H9 (cell line): ENCODE data around the gene BTN1A1. TPM values are rescaled to one million over a fixed set of nuclear protein-coding genes. Genes with fewer than 3 reads are reported as not detected.

ENCODE experiments used
- DNase-seq: peaks from one replicate; pipeline ENCODE4 v3.0.0-alpha.2; 2017
- H2AFZ ChIP-seq: one replicate; pipeline ENCODE4 v1.6.1; 2013; ENCODE audit warnings: mild to moderate bottlenecking, low read length, control low read depth, moderate library complexity
- H2AK5ac ChIP-seq: 2 replicates; pipeline ENCODE4 v1.6.1; 2013; ENCODE audit warnings: low read length, control low read depth, mixed read lengths; ENCODE audit not compliant: insufficient read length
- H2BK120ac ChIP-seq: one replicate; pipeline ENCODE4 v1.6.1; 2013; ENCODE audit warnings: low read depth, mild to moderate bottlenecking, low read length, control low read depth, inconsistent platforms; ENCODE audit not compliant: poor library complexity, severe bottlenecking
- H2BK12ac ChIP-seq: 2 replicates; pipeline ENCODE4 v1.6.1; 2013; ENCODE audit warnings: low read length, control low read depth, mixed read lengths, low read depth; ENCODE audit not compliant: insufficient read length
- H2BK15ac ChIP-seq: 2 replicates; pipeline ENCODE4 v1.6.1; 2013; ENCODE audit warnings: low read depth, low read length, control low read depth
- H2BK20ac ChIP-seq: one replicate; pipeline ENCODE4 v1.6.1; 2013; ENCODE audit warnings: low read depth, mild to moderate bottlenecking, low read length, control low read depth, inconsistent platforms; ENCODE audit not compliant: poor library complexity, severe bottlenecking
- H2BK5ac ChIP-seq: 2 replicates; pipeline ENCODE4 v1.6.1; 2013; ENCODE audit warnings: low read length, control low read depth, mixed read lengths; ENCODE audit not compliant: insufficient read length
- H3K14ac ChIP-seq: 2 replicates; pipeline ENCODE4 v1.6.1; 2013; ENCODE audit warnings: low read length, control low read depth; ENCODE audit not compliant: insufficient read depth
- H3K18ac ChIP-seq: 2 replicates; pipeline ENCODE4 v1.6.1; 2013; ENCODE audit warnings: low read depth, mild to moderate bottlenecking, mixed read lengths, low read length, control low read depth; ENCODE audit not compliant: insufficient read length
- H3K23ac ChIP-seq: 2 replicates; pipeline ENCODE4 v1.6.1; 2013; ENCODE audit warnings: low read length, control low read depth, mixed read lengths, low read depth; ENCODE audit not compliant: insufficient read length
- H3K23me2 ChIP-seq: 2 replicates; pipeline ENCODE4 v1.6.1; 2013; ENCODE audit warnings: low read depth, mild to moderate bottlenecking, mixed read lengths, low read length, control low read depth; ENCODE audit not compliant: insufficient read length, poor library complexity, severe bottlenecking
- H3K27ac ChIP-seq: 2 replicates; pipeline ENCODE4 v1.5.1; 2013; ENCODE audit warnings: low read length, control low read depth, mixed read lengths, low read depth; ENCODE audit not compliant: insufficient read length
- H3K27me3 ChIP-seq: 2 replicates; pipeline ENCODE4 v1.6.1; 2013; ENCODE audit warnings: low read length, control low read depth, inconsistent platforms; ENCODE audit not compliant: insufficient read depth
- H3K4ac ChIP-seq: 2 replicates; pipeline ENCODE4 v1.6.1; 2013; ENCODE audit warnings: low read depth, mild to moderate bottlenecking, control low read depth, inconsistent platforms, low read length, moderate library complexity
- H3K4me1 ChIP-seq: 2 replicates; pipeline ENCODE4 v1.6.1; 2013; ENCODE audit warnings: low read length, control low read depth, inconsistent platforms; ENCODE audit not compliant: insufficient read depth
- H3K4me2 ChIP-seq: 2 replicates; pipeline ENCODE4 v1.6.1; 2013; ENCODE audit warnings: low read length, control low read depth, mixed read lengths; ENCODE audit not compliant: insufficient read length, insufficient read depth
- H3K56ac ChIP-seq: 2 replicates; pipeline ENCODE4 v1.6.1; 2013; ENCODE audit warnings: low read depth, mild to moderate bottlenecking, mixed read lengths, low read length, control low read depth; ENCODE audit not compliant: insufficient read length
- H3K79me1 ChIP-seq: 2 replicates; pipeline ENCODE4 v1.6.1; 2013; ENCODE audit warnings: low read depth, mild to moderate bottlenecking, moderate library complexity, low read length, control low read depth, inconsistent platforms; ENCODE audit not compliant: insufficient read depth, poor library complexity, severe bottlenecking
- H3K79me2 ChIP-seq: 2 replicates; pipeline ENCODE4 v1.6.1; 2013; ENCODE audit warnings: low read length, control low read depth, inconsistent platforms; ENCODE audit not compliant: insufficient read depth
- H3K9ac ChIP-seq: 2 replicates; pipeline ENCODE4 v1.6.1; 2013; ENCODE audit warnings: low read length, control low read depth, mixed read lengths; ENCODE audit not compliant: insufficient read length; ENCODE audit errors: extremely low read depth
- H3K9me3 ChIP-seq: one replicate; pipeline ENCODE4 v1.6.1; 2013; ENCODE audit warnings: low read depth, low read length, inconsistent platforms; ENCODE audit not compliant: control insufficient read depth
- H3T11ph ChIP-seq: one replicate; pipeline ENCODE4 v1.6.1; 2013; ENCODE audit warnings: mild to moderate bottlenecking, low read length, control low read depth, inconsistent platforms
- H4K20me1 ChIP-seq: one replicate; pipeline ENCODE4 v1.6.1; 2013; ENCODE audit not compliant: control insufficient read depth, insufficient read length, insufficient read depth
- H4K5ac ChIP-seq: 2 replicates; pipeline ENCODE4 v1.6.1; 2013; ENCODE audit warnings: low read depth, mild to moderate bottlenecking, mixed read lengths, low read length, control low read depth; ENCODE audit not compliant: insufficient read length
- H4K8ac ChIP-seq: replicated peaks from 2 replicates; pipeline ENCODE4 v1.6.1; 2013; ENCODE audit warnings: low read length, control low read depth, mixed read lengths, low read depth; ENCODE audit not compliant: insufficient read length
- H4K91ac ChIP-seq: 2 replicates; pipeline ENCODE4 v1.6.1; 2013; ENCODE audit warnings: low read depth, mild to moderate bottlenecking, moderate library complexity, mixed read lengths, low read length, control low read depth; ENCODE audit not compliant: insufficient read length
- H3K27ac Mint-ChIP-seq, 3 experiments: 2 replicates in 2 of 3; 3 replicates in 1 of 3; pipeline ENCODE4 v1.8.0; 2020 to 2021; ENCODE audit warnings: mixed read lengths in 3 of 3, mild to moderate bottlenecking in 1 of 3, moderate library complexity in 1 of 3
- H3K27me3 Mint-ChIP-seq: 2 replicates; pipeline ENCODE4 v1.8.0; 2021; ENCODE audit warnings: low read depth, mild to moderate bottlenecking, moderate library complexity, mixed read lengths
- H3K36me3 Mint-ChIP-seq, 3 experiments: 2 replicates in 2 of 3; 3 replicates in 1 of 3; pipeline ENCODE4 v1.8.0; 2020 to 2021; ENCODE audit warnings: low read depth in 3 of 3, mixed read lengths in 3 of 3; ENCODE audit not compliant: insufficient read depth in 1 of 3
- H3K4me1 Mint-ChIP-seq, 2 experiments: 2 replicates each; pipeline ENCODE4 v1.8.0; 2020; ENCODE audit warnings: mixed read lengths in 2 of 2
- H3K4me3 Mint-ChIP-seq, 2 experiments: 2 replicates in 1 of 2; 3 replicates in 1 of 2; pipeline ENCODE4 v1.8.0; 2020 to 2021; ENCODE audit warnings: mild to moderate bottlenecking in 2 of 2, mixed read lengths in 2 of 2, moderate library complexity in 1 of 2
- H3K9me3 Mint-ChIP-seq, 2 experiments: 2 replicates in 1 of 2; 3 replicates in 1 of 2; pipeline ENCODE4 v1.8.0; 2020; ENCODE audit warnings: mild to moderate bottlenecking in 2 of 2, mixed read lengths in 2 of 2, moderate library complexity in 1 of 2
- CTCF ChIP-seq: fragments of 200-600 bp; sonication (generic); conservative IDR thresholded peaks from 3 replicates; pipeline ENCODE4 v1.8.0; 2021; ENCODE audit warnings: antibody characterized with exemption, mild to moderate bottlenecking
- WGBS: extraction: QIAGEN DNeasy Blood & Tissue Kit; methylation state at CpG from one replicate; pipeline ENCODE4 v1.1.7; 2013; ENCODE audit warnings: missing lambda C conversion rate, low lambda C conversion rate, mixed read lengths; ENCODE audit not compliant: insufficient read length; ENCODE audit errors: extremely low coverage; 5-methylcytosine and 5-hydroxymethylcytosine counted together
- total RNA-seq: library from RNA; stranded (reverse); gene quantifications from 2 replicates; pipeline ENCODE4 v1.2.1, GENCODE V29; 2021

The BTN1A1 gene
- total RNA-seq, 1 experiment from 2014 or later = 0.15 TPM

GRCh38 chr6:26539071-26539615 lies 39.0 kb downstream of the BTN1A1 start:
- H2BK15ac ChIP-seq = no peak overlapping the region
- no peak overlapping the region for H2BK5ac ChIP-seq
- no peak for DNase-seq
- no peak overlapping the region for H4K91ac ChIP-seq
- H3K4me1 ChIP-seq = no peaks in the 10 kb centered on the region; the same call in 1 of the 2 replicates
- Mint-ChIP-seq H3K4me1 (peaks cover 27 to 33% of the 10 kb centered on the region in 2 experiments), H3K36me3 (peaks cover 6 to 24% (median 21%) of the 10 kb centered on the region in 3 experiments; a peak in 6 of 7 replicates), H3K27me3 (peaks cover 10% of the 10 kb centered on the region), H3K27ac (peak overlapping the region; percentile 51 to 98 (median 62); a peak in 4 of 7 replicates), H3K9me3 (peaks cover 2 to 5% of the 10 kb centered on the region in 2 experiments; a peak in 2 of 5 replicates), H3K4me3 (peak overlapping the region; percentile 94 to 96)
- H3K14ac ChIP-seq = no peak overlapping the region
- H3K4me2 ChIP-seq = peak overlapping the region; percentile 85
- WGBS = no CpG with 5 or more reads among the region's 16 CpGs
- H3K27me3 ChIP-seq = no peaks in the 10 kb centered on the region
- H2BK12ac ChIP-seq = no peak overlapping the region
- no peak overlapping the region for H3K27ac ChIP-seq
- H3K56ac ChIP-seq = no peak overlapping the region
- H4K8ac ChIP-seq = no peak overlapping the region
- no peaks in the 10 kb centered on the region for H3K79me1 ChIP-seq
- no peak overlapping the region for H4K5ac ChIP-seq
- no peak overlapping the region for H3K4ac ChIP-seq
- H2AK5ac ChIP-seq = no peak overlapping the region
- no peaks in the 10 kb centered on the region for H4K20me1 ChIP-seq
- TF ChIP-seq CTCF = no peak
- no peaks in the 10 kb centered on the region; the same call in 1 of the 2 replicates for H3K79me2 ChIP-seq
- H2AFZ ChIP-seq = no peak overlapping the region
- H2BK20ac ChIP-seq = no peak overlapping the region
- no peaks in the 10 kb centered on the region for H3K9me3 ChIP-seq
- no peak overlapping the region for H3K23ac ChIP-seq
- no peak overlapping the region for H2BK120ac ChIP-seq
- no peak overlapping the region for H3K18ac ChIP-seq
- H3K23me2 ChIP-seq = peaks cover 6% of the 10 kb centered on the region
- H3T11ph ChIP-seq = no peak overlapping the region
- peak overlapping the region; percentile 17 for H3K9ac ChIP-seq
